GM20000 (cell line): ENCODE results near the gene MEP1A.
"Not testable (repeated sequence)": the region's sequence is repeated elsewhere in the genome, so short reads cannot be mapped to it uniquely, and the experiment has no call there.

ENCODE experiments used
- DNase-seq: peaks from one replicate; pipeline ENCODE4 v3.0.0; 2012; ENCODE audit warnings: low spot score
- CTCF ChIP-seq: IDR thresholded peaks from 2 replicates; pipeline ENCODE4 v1.5.1; 2012; ENCODE audit warnings: mild to moderate bottlenecking, control low read depth; ENCODE audit errors: extremely low read depth, missing control alignments

MEP1A gene

GRCh38 chr6:46751658-46752057 lies 41.5 kb upstream of the MEP1A start:
- no peak for TF ChIP-seq CTCF
- no peak for DNase-seq

GRCh38 chr6:46755865-46756264 lies 37.3 kb upstream of the MEP1A start:
- no peak for TF ChIP-seq CTCF

GRCh38 chr6:46756469-46757213 lies 36.5 kb upstream of the MEP1A start:
- no peak for TF ChIP-seq CTCF
- DNase-seq = no peak

More at GRCh38 chr6:46755865-46756264, 37.3 kb upstream of the MEP1A start:
- no peak for DNase-seq

- no peak for TF ChIP-seq CTCF
These were observed 36.0 kb upstream of the MEP1A start for GRCh38 chr6:46757214-46757596.

GRCh38 chr6:46758960-46759753 lies 34.0 kb upstream of the MEP1A start:
- no peak for TF ChIP-seq CTCF
- no peak for DNase-seq

More at GRCh38 chr6:46757214-46757596, 36.0 kb upstream of the MEP1A start:
- no peak for DNase-seq

GRCh38 chr6:46760925-46761324 lies 32.3 kb upstream of the MEP1A start:
- TF ChIP-seq CTCF = no peak
- no peak for DNase-seq

GRCh38 chr6:46763466-46763865 lies 29.7 kb upstream of the MEP1A start:
- TF ChIP-seq CTCF = no peak
- no peak for DNase-seq

- DNase-seq = not testable (repeated sequence)
These were observed 28.9 kb upstream of the MEP1A start for GRCh38 chr6:46764280-46764679.
